Neuron (in vitro differentiated cells): ENCODE results near the gene SMYD3.

Experiments used
- H2AFZ ChIP-seq: one replicate; pipeline ENCODE4 v1.6.1; 2013; ENCODE audit warnings: low read depth, mild to moderate bottlenecking, inconsistent platforms, low read length, moderate library complexity
- H3K27me3 ChIP-seq: one replicate; pipeline ENCODE4 v1.6.1; 2013; ENCODE audit warnings: low read length; ENCODE audit not compliant: insufficient read depth
- H3K36me3 ChIP-seq: one replicate; pipeline ENCODE4 v1.6.1; 2013; ENCODE audit warnings: low read length; ENCODE audit not compliant: insufficient read depth
- H3K4me1 ChIP-seq: one replicate; pipeline ENCODE4 v1.6.1; 2013; ENCODE audit warnings: low read length; ENCODE audit not compliant: insufficient read depth
- H3K4me3 ChIP-seq: 2 replicates; pipeline ENCODE4 v1.5.1; 2013; ENCODE audit warnings: mild to moderate bottlenecking, low read length, moderate library complexity
- H3K9me3 ChIP-seq: one replicate; pipeline ENCODE4 v1.6.1; 2013; ENCODE audit warnings: low read length

SMYD3 gene

GRCh38 chr1:246179401-246179800 is 327.7 kb downstream of the SMYD3 start:
- peaks cover 2% of the 10 kb centered on the region for H3K4me1 ChIP-seq
- no peak overlapping the region for H3K4me3 ChIP-seq
- H3K27me3 ChIP-seq = no peaks in the 10 kb centered on the region
- no peak overlapping the region for H2AFZ ChIP-seq
- H3K36me3 ChIP-seq = no peaks in the 10 kb centered on the region
- no peaks in the 10 kb centered on the region for H3K9me3 ChIP-seq

DNA sequence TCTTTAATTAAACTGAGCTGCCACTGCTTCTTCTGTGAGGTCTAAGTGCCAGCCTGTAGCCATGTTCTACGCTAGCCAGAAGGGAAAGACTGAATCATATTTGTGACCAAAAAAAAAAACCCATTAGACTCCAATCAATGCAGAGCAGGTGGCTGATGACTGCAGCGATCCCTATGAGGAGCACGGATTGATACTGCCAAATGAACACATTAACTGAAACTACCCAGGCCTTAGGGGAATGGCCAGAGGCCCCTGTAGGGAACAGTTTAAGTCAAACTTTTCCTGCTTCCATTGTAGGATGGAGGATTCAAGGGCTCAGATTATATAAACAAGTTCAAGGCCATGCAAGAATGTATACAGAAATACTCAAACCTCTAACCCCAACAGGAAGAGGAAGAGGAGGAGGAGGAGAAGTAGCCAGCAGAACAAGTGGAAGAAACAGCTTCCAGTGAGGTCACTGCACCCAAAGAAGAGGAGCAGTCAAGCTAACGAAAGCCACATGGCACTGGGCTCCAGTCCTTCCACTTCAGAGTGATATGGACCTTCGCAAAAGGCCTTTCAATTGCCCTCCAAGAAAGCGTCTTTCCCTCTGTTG is 328.3 kb downstream of the SMYD3 start:
- Histone ChIP-seq H3K27me3 (no peaks in the 10 kb centered on the region), H3K9me3 (no peaks in the 10 kb centered on the region), H2AFZ (no peak overlapping the region), H3K36me3 (no peaks in the 10 kb centered on the region), H3K4me3 (no peak overlapping the region), H3K4me1 (peaks cover 2% of the 10 kb centered on the region)

- peaks cover 2% of the 10 kb centered on the region for H3K4me1 ChIP-seq
Measured at GRCh38 chr1:246176126-246177024, 330.7 kb downstream of the SMYD3 start.

GRCh38 chr1:246170574-246171261 is 336.4 kb downstream of the SMYD3 start:
- Histone ChIP-seq H3K27me3 (no peaks in the 10 kb centered on the region), H2AFZ (no peak overlapping the region), H3K36me3 (no peaks in the 10 kb centered on the region), H3K4me3 (no peak overlapping the region), H3K9me3 (peaks cover 2% of the 10 kb centered on the region), H3K4me1 (no peaks in the 10 kb centered on the region)

More at GRCh38 chr1:246176126-246177024, 330.7 kb downstream of the SMYD3 start:
- Histone ChIP-seq H3K4me3 (no peak overlapping the region), H3K36me3 (no peaks in the 10 kb centered on the region), H3K9me3 (no peaks in the 10 kb centered on the region), H2AFZ (no peak overlapping the region), H3K27me3 (no peaks in the 10 kb centered on the region)

GRCh38 chr1:246169486-246169885 is 337.6 kb downstream of the SMYD3 start:
- no peak overlapping the region for H3K4me3 ChIP-seq
- H3K36me3 ChIP-seq = no peaks in the 10 kb centered on the region
- no peaks in the 10 kb centered on the region for H3K27me3 ChIP-seq
- H2AFZ ChIP-seq = no peak overlapping the region
- no peaks in the 10 kb centered on the region for H3K4me1 ChIP-seq
- peaks cover 2% of the 10 kb centered on the region for H3K9me3 ChIP-seq

DNA sequence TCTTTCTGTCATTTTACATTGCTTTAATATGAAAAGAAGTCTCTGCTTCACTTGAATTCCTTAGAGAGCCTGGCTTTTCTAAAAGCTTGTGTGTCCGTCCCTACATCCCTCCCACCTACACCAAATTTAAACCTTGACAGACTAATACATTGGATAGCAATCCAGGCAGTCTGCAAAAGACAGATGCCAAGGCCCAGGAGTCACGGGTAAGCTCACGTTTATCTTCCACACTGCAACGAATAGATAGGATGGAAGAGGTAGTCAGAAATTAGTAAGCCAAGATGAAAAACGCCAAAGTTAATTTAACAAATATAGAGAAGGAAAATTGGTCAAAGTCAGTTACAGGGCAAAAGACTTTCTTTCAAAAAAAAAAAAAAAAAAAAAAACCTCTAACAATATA is 338.1 kb downstream of the SMYD3 start:
- H3K4me1 ChIP-seq = no peaks in the 10 kb centered on the region

GRCh38 chr1:246166841-246167240 is 340.2 kb downstream of the SMYD3 start:
- Histone ChIP-seq H2AFZ (no peak overlapping the region), H3K36me3 (no peaks in the 10 kb centered on the region), H3K4me1 (no peaks in the 10 kb centered on the region), H3K4me3 (no peak overlapping the region), H3K27me3 (no peaks in the 10 kb centered on the region), H3K9me3 (peaks cover 2% of the 10 kb centered on the region)

More for the DNA sequence above, 338.1 kb downstream of the SMYD3 start:
- Histone ChIP-seq H3K9me3 (peaks cover 2% of the 10 kb centered on the region), H3K4me3 (no peak overlapping the region), H2AFZ (no peak overlapping the region), H3K27me3 (no peaks in the 10 kb centered on the region), H3K36me3 (no peaks in the 10 kb centered on the region)

DNA sequence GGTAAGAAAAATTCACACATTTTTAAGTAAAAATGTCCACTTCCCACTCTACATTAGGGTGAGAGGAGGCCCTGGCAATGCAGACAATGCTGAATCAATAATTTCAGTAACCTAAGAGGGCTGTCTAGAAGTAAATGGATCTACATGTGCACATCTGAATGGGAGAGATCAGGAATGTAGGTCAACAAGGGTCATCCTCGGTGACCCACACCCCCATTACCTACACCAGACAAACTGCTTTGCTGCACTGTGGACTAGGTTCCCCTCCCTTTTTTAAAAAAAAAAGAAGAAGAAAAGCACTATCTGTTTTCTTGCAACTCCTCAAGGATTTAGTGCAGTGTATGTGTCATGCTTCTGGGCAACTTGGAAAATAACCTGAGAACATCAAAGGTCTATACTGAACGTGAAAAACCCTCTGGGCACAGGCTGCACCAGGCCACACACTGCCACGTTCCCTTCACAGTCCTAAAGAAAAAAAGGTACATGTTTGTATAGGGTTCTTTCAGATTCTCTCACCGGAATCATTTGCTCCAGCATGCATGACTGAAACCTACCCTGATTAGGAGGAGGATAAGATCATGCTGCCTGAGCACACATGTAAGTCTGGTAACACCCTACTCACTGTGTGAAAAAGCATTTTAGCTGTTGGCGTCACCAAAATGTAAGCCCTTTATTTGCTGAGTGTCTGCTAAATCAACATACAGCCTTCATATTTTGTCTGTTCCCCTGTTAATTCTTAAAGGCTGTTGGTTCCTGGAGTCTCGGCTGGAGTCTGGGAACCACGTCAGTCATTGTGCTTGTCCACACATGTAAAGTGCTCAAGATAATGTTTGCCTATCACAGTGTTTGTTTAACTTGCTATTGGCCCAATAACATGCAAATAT is 341.0 kb downstream of the SMYD3 start:
- no peaks in the 10 kb centered on the region for H3K27me3 ChIP-seq
- no peak overlapping the region for H2AFZ ChIP-seq
- H3K4me3 ChIP-seq = no peak overlapping the region
- peaks cover 2% of the 10 kb centered on the region for H3K9me3 ChIP-seq
- no peaks in the 10 kb centered on the region for H3K4me1 ChIP-seq
- H3K36me3 ChIP-seq = no peaks in the 10 kb centered on the region

DNA sequence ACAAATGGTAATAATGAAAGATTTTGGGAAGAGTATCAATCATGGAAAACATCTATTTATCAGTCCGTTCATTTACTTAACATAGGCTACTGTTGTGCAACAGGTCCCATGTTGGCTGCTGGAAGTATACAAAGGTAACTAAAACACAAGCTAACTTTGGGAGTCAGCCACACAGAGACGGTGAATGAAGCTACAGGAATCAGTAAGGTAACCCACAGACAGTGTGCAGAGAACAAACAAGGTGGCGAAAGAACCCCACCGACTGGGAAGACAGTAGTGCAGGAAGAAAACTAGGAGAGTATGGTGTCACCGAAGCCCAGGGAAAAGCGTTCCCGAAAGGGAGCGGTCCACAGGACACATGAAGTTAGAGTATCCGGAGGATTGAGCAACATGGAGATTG is 342.3 kb downstream of the SMYD3 start:
- Histone ChIP-seq H2AFZ (no peak overlapping the region), H3K27me3 (no peaks in the 10 kb centered on the region), H3K4me1 (no peaks in the 10 kb centered on the region), H3K4me3 (no peak overlapping the region), H3K36me3 (no peaks in the 10 kb centered on the region), H3K9me3 (peaks cover 2% of the 10 kb centered on the region)

- no peaks in the 10 kb centered on the region for H3K27me3 ChIP-seq
Measured at GRCh38 chr1:246162560-246162959, 344.5 kb downstream of the SMYD3 start.

DNA sequence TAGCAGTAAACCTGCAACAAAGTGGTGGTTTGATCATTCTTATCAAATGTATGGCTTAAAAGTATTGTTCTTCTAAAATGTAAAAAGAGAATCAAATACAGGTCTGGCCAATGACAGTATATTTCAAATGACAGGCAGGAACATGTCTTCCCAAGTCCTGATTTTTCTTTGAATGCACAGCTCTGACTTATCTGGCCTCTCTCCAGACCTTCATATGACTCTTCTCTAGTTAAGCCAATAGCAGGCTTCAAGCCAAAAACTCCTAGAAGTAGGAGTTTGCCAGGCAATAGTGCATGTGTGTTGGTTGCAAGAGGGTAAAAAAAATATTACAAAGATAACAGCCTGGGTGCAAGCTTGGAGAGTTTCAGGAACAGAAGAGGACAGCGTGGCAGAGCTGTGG is 345.5 kb downstream of the SMYD3 start:
- Histone ChIP-seq H3K9me3 (no peaks in the 10 kb centered on the region), H3K27me3 (no peaks in the 10 kb centered on the region), H3K4me3 (no peak overlapping the region), H2AFZ (no peak overlapping the region), H3K36me3 (no peaks in the 10 kb centered on the region), H3K4me1 (no peaks in the 10 kb centered on the region)

More at GRCh38 chr1:246162560-246162959, 344.5 kb downstream of the SMYD3 start:
- Histone ChIP-seq H3K4me3 (no peak overlapping the region), H3K36me3 (no peaks in the 10 kb centered on the region), H2AFZ (no peak overlapping the region), H3K9me3 (peaks cover 2% of the 10 kb centered on the region), H3K4me1 (no peaks in the 10 kb centered on the region)

DNA sequence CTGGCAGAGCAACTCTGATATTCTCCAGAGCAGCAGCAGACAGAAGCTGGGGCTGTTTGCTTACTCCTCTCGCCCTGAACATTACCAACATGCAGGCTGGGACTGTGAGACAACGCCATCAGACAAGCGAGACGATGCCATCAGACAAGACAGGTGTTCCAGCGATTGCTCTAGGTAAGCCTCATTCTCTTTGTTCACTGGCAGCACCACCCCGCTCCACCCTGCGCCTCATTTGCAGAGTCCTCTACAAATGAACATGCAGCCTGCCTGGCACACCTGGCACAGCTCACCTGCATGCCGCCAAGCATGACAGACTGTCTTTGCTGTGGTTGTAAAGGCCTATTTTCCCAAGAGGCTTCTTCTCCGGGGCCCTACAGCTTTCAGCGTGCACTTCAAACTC is 346.2 kb downstream of the SMYD3 start:
- Histone ChIP-seq H3K4me1 (no peaks in the 10 kb centered on the region), H3K36me3 (no peaks in the 10 kb centered on the region), H3K27me3 (no peaks in the 10 kb centered on the region), H3K4me3 (no peak overlapping the region), H2AFZ (no peak overlapping the region), H3K9me3 (no peaks in the 10 kb centered on the region)
